SH-SY5Y (cell line): Measurements from ENCODE around the gene LCP2.

ENCODE experiments used
- GATA2 ChIP-seq: IDR thresholded peaks from 2 replicates; pipeline ENCODE4 v1.6.1; 2011; ENCODE audit warnings: mild to moderate bottlenecking, low read depth, low read length
- GATA3 ChIP-seq: IDR thresholded peaks from 2 replicates; pipeline ENCODE4 v1.6.1; 2011; ENCODE audit warnings: low read depth, mild to moderate bottlenecking, low read length, moderate library complexity

DNA sequence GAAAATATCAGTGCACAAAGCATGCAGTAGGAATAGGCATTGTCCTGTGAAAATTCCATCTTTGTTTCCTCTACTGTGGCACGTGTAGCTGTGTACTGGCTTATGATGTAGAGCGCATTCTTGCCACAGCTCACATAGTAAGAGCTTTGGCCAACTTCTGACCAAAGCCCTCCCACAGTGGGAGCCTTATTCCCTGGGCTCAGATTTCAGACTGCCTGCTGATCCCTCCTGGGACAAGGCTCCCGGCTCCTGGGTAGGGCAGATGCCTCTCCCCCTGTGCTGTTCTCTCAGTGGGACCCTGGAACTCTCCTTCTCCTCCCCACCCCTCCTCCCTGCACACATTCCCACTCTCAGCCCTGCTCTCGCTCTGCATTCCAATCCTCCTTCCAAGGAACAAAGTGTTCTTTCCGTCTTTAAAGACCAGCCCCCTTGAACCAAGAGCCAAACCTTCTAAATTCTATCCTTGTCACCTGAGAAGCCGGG lies 17.5 kb downstream of the LCP2 start:
- TF ChIP-seq GATA3, result no peak
- no peak for TF ChIP-seq GATA2
